HG02938 (cell line): Measurements from ENCODE around the gene MARK2.
A peak's percentile ranks its signal among the peaks of the same experiment; 100 is the strongest.

ENCODE experiments used
- ATAC-seq: cut with Tn5 transposase; IDR thresholded peaks from one replicate; pipeline ENCODE4 v1.9.1; 2021; ENCODE audit warnings: mild to moderate bottlenecking, moderate library complexity; ENCODE audit not compliant: unreplicated experiment

Gene MARK2

GRCh38 chr11:63879598-63880402 is 40.9 kb downstream of the MARK2 start:
- ATAC-seq, result no peak

GRCh38 chr11:63880403-63880790 is 41.5 kb downstream of the MARK2 start:
- ATAC-seq, result no peak

- no peak for ATAC-seq
Measured at GRCh38 chr11:63882555-63883242, 43.8 kb downstream of the MARK2 start.

DNA sequence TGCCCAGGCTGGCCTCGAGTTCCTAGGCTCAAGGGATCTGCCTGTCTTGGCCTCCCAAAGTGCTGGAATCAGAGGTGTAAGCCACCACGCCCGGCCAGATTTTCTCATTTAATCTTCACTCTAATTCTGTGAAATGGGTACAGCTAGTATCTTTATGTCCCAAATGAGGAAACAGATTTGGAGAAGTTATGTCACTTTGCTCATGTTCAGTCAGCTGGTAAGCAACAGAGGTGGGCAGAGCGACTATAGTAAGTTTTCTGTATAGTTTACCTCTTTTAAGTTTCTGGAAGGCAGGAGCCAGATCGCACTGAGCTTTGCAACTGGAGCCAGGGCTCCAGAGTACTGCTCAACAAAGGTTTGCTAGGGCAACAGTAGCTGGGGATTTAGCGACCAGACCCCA is 44.9 kb downstream of the MARK2 start:
- ATAC-seq, result no peak

GRCh38 chr11:63884196-63884932 is 45.5 kb downstream of the MARK2 start:
- ATAC-seq, result no peak

DNA sequence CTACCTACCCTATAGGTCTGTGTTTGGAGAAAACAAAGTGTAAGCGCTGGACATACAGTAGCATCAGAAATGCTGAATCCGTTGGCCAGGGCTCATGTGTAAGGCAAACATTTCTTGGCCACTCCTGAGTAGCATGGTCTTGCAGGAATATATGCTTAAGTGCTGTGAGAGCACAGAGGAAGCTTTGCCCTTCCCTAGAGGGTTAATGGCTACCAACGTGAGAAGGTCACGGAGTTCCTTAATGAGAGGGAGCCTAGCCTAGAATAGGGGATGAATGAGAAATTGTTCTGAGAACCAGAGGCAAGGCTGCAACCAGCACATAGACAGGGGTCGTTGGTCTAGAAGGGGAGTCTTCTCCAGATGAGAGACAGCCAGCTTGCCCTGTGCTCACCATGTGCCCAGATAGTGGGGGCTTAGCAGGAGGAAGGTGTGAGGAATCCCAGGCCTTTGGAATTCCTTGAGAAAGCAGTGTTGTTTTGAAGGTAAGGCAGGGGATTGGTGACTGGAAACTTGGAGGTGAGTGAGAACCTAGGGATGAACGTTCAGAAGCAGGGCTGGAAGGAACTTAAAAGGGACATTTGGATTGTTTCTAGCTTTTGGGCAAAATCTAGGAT is 48.6 kb downstream of the MARK2 start:
- ATAC-seq, result no peak

- ATAC-seq, result peak; percentile 42
Measured at GRCh38 chr11:63888170-63889086, 49.5 kb downstream of the MARK2 start.

DNA sequence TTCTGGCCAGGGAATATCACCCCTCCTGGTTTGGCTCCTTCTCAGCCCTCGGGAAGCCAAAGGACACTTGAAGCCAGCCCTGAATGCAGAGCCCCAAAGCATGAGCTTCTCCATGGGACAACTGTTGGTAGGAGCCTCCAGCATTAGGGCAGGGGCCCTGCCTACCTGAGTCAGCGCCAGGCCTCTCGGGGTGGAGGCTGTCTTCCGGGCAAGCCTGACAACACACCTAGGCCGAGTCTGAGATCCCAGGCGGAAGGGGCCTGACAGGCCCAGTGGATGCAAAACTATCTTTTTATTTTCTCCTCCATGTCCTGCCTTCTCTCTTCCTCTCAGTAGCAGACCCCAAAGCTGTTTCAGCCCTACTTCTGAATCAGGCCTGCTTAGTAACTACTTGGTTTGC is 50.4 kb downstream of the MARK2 start:
- no peak for ATAC-seq

DNA sequence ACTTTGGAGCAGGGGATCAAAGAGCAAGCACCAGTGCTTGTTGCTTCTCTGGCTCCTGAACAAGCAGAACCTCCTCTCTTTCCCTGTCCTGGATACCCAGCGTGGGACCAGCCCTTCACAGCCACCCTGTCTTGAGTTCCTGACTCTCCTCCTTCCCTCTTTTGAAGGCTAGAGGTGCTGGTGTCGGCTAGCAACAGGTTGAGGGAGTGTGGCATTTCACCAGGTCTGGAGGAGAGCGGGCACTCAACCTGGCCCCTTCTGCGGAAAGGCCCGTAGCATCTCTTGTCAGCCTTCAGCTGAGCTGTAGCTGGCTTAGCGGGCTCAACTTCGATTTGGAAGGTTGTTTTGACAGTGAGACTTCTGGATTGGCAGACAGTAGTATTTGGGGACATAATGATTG is 51.5 kb downstream of the MARK2 start:
- no peak for ATAC-seq

- ATAC-seq, result no peak
Measured at GRCh38 chr11:63892228-63892627, 53.3 kb downstream of the MARK2 start.

- no peak for ATAC-seq
Measured at GRCh38 chr11:63893355-63893754, 54.4 kb downstream of the MARK2 start.

DNA sequence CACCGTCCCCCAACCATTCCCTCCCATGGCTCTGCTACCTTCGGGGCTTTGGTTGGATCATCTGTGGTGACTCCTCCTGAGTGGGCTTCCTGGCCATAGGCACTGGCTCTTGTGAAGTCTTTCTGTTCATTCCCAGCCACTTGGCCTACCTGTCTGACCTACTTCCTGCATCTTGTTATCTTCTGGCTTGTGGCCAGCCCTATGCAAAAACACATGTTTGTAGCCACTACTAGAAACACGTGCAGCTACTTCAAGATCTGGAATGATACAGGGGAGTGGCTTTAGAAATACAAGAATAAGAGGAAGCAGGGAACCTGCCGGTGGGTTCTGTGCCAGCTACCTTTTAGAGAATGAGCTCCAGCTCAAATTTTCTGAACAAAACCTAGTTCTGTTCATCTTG is 57.2 kb downstream of the MARK2 start:
- ATAC-seq, result no peak

DNA sequence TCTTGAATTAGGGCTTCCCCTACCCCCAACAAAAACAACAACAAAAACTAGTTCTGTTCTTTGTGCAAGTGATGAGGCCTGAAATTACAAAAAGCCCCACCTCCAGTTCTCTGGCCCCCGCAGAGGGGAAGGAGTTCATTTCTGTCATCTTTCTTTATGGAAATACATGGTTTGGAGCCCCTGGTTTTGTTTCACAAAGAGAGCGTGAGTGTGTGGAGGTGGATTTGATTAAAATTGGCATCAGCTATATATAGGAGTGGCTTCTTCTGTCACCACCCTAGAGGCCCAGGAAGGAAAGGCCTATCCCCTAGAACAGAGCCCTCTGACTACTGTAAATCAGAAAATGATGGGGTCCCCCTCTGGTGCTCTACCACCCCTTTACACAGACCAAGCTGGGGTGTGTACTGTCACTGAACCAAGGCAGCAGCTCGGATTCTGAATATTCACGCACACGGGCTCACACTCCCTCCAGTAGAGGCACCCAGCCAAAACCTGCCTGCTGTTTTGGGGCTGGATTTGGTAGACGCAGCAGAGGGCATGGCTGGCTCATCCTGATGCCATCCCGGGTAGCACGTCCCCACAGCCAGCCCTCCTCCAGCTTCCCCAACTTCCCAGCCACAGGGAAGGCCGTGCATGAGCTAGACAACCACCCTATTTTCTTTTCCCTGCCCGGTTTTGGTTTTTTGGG is 58.7 kb downstream of the MARK2 start:
- no peak for ATAC-seq

- ATAC-seq, result no peak
Measured at GRCh38 chr11:63901660-63902059, 62.8 kb downstream of the MARK2 start.

- no peak for ATAC-seq
Measured at GRCh38 chr11:63903884-63904283, 65.0 kb downstream of the MARK2 start.

DNA sequence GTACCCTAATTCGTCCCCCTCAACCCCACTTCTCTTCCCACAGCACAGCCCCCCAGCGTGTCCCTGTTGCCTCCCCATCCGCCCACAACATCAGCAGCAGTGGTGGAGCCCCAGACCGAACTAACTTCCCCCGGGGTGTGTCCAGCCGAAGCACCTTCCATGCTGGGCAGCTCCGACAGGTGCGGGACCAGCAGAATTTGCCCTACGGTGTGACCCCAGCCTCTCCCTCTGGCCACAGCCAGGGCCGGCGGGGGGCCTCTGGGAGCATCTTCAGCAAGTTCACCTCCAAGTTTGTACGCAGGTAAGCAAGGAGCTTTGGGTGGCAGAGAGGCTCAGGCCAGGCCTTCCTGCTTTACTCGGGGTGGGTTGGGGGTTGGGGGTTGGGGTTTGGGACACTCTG is 65.8 kb downstream of the MARK2 start:
- no peak for ATAC-seq

DNA sequence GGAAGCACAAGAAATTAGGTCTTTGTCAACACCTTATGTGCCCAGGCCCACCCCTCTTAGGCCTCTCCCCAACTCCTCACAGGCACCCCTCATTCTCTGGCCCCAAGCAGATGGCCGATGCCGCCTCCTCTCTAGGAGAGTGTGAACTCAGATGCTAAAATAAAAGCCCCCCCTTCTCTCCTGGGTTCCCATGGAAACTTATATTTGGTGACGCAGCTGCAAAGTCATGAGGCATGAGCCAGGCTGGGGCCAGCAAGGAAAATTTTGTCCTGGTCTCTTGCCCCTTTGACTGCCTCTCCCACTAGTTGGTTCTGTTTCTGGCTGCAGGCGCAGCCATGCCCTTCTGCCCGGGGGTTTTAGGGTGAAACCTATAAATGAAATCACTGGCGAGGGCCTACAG is 66.3 kb downstream of the MARK2 start:
- no peak for ATAC-seq

DNA sequence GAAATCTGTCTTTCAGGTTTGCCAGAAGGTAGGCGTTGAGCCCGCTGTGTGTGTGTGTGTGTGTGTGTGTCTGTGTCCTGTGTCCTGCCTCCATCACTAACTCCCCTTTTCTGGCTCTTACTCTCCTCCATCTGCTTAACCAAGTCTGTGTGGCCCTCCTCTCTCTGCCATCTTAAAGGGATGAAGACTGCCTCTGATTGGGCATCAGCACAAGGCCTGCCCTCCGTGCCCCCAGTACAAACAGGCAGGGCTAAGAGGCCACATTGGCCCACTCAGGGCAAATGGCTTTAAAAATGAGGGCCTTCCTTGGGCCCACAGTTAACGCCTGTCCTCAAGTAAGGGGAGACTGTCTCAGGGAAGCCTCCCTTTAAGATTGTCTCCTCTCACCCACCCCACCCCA is 67.2 kb downstream of the MARK2 start:
- no peak for ATAC-seq

- ATAC-seq, result no peak
Measured at GRCh38 chr11:63906585-63906984, 67.7 kb downstream of the MARK2 start.

DNA sequence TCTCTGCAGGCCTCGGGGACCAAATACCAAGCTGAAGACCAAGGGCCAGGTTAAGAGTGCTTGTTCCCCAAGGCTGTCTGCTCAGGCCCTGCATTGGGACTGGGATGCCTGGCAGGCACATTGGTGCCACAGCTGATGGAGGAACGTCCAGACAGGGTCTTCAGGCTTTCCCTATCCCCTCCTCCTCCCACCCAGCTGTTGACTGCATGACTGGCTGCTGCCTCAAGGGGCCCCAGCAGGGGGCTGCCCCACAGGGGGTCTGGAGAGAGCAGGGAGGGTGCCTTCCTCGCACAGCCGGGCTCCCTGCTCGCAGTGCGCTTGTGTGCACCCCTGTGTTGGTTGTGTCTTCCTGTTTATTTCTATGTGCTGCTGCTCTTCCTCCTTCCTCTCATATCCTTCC is 68.2 kb downstream of the MARK2 start:
- ATAC-seq, result no peak
